GM12873 (cell line): Measurements from ENCODE around the gene CEACAM4.

Source experiments
- TF ChIP-seq, protein P1 (sequence below): IDR thresholded peaks from 2 replicates; pipeline ENCODE4 v1.5.1; 2012; ENCODE audit warnings: low read depth, mild to moderate bottlenecking, moderate library complexity, low read length, control low read depth; ENCODE audit not compliant: insufficient read depth; ENCODE audit errors: missing control alignments

CEACAM4 gene

DNA sequence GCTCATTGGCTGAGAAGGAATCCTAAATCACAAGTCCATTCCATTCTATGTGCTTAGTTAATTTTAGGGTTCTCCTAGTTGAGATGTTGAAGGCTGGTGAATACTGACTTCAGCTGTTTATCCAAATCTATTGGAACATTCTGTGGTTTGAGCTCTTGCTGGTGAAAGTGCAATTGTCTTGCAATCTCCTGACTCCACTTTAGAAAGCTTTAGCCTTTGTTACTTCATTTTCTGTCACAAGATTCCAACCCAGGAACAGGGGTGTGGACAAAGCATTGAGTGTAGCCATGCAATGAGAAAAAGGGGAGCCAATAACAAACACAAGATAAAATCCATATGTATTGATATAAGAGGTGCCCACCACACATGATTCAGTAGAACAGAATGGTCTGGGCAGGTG lies 35.9 kb downstream of the CEACAM4 start:
- TF ChIP-seq, protein P1, sequence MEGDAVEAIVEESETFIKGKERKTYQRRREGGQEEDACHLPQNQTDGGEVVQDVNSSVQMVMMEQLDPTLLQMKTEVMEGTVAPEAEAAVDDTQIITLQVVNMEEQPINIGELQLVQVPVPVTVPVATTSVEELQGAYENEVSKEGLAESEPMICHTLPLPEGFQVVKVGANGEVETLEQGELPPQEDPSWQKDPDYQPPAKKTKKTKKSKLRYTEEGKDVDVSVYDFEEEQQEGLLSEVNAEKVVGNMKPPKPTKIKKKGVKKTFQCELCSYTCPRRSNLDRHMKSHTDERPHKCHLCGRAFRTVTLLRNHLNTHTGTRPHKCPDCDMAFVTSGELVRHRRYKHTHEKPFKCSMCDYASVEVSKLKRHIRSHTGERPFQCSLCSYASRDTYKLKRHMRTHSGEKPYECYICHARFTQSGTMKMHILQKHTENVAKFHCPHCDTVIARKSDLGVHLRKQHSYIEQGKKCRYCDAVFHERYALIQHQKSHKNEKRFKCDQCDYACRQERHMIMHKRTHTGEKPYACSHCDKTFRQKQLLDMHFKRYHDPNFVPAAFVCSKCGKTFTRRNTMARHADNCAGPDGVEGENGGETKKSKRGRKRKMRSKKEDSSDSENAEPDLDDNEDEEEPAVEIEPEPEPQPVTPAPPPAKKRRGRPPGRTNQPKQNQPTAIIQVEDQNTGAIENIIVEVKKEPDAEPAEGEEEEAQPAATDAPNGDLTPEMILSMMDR, result no peak

DNA sequence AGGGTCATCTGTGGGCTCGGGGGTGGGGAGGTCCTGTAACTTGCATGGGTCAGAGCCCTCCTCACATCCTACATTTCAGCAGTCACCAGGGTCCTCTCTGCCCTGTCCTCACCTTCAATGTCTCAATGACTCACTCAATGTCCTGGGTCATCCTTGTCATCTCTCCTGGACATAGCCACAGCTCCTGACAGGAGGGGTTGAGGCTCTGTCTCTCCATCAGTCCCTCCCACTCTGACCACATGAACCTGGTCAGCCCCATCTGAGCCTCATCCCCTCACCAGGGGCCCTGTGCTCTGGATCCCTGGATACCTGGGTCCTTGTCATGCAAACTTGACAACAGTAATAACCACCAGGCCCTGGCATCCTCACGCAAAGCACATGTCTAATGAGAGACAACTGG lies 37.5 kb downstream of the CEACAM4 start:
- TF ChIP-seq, protein P1, result no peak

DNA sequence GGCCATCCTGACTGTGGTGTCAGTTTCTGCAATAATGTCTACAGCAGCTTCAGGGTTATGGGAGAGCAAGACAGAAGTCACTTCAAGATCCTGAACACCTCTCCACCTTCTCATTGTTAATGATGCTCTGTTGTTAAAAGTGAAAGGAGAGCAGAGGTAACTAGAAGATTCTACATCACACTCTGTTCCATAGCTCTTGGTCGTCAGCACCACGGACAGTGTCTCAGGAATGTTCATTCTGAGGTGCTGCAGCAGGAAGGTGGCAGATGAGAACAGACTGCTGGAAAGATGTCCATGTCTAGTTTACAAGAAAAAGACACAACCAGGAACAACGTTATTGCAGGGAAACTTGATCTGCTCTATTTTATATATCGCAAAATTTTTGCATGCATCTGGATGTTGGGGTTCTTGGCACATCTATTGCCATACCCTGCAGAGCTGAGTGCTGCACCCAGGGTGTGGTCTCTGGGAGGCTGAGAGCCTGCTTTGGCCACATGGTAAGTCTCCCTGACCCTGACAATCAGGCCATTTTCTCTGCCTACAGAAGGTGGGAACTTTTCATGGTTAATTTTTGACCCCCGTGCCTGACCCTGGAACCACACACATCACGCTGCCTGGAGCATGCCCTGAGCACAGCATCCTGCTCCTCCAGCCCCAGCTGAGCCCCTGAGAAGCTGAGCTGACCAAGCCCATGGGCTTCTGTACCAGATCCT lies 38.2 kb downstream of the CEACAM4 start:
- TF ChIP-seq, protein P1, result no peak

DNA sequence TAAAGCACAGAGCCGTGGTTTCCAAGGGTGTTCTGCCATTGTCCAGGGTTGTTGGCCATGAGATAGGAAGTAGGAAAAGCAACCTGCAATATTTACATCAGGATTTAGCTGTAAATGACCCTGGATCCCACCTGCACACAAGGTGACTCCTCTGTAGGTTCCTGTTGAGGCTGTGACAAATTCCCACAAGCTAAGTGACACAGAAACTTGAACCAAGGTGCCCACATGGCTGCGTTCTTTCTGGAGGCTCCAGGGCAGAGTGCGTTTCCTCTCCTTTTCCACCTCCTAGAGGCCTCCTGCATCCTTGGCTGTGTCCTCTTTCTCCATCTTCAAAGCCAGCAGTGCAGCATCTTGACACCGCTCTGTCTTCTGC lies 39.0 kb downstream of the CEACAM4 start:
- TF ChIP-seq, protein P1, result no peak

DNA sequence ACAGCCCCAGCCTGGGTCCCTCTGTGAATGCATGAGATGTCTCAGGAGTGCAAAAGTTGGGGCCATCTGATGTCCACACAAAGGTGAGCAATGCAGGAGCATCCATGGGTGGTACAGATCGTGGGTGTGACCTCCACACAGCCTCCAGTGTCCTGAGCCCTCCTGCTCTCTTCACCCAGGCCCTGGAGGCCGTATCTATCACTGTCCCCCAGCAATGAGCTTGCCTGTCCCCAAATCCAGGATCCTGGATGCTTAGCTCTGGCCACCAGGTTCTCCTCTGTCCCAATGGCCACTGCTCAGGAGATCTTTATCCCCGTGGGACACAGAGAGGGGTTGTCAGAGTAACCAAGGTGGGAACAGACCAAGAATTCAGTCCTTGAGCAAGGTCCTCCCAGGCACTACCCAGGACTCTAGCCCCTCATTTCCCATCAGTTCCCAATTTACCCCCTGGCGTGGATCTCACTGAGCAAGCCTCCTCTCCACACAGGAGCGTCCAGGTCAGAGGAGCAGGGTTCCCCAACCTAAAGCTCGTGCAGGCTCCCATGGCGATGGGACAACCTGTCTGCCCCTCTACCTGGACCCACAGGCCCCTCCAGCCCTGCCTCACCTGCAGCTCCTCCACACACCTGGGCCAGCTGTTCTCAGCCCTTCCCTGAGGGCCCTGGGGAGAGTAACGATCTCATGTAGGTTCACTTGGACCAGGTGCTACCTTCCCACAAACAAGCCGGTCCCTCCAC lies 39.6 kb downstream of the CEACAM4 start:
- TF ChIP-seq, protein P1, result no peak

DNA sequence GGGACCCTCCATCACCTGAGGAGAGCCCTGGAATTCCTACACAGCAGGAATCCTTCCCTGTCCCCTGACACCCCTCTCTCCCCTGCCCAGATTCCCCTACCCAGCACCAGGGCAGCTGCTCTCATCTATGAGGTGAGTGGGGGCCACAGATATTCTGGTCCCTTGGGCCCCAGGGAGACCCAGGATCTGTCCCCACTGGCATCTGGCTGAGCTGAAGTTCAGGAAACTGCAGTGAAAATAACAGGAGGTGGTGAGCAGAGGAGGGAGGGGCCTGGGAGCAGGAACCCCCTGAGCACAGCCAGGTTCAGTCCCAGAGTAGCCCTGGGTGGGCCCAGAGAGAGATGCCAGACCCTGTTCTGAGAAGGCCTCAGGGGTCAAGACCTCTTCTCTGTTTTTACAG lies 40.8 kb downstream of the CEACAM4 start:
- TF ChIP-seq, protein P1, result no peak

DNA sequence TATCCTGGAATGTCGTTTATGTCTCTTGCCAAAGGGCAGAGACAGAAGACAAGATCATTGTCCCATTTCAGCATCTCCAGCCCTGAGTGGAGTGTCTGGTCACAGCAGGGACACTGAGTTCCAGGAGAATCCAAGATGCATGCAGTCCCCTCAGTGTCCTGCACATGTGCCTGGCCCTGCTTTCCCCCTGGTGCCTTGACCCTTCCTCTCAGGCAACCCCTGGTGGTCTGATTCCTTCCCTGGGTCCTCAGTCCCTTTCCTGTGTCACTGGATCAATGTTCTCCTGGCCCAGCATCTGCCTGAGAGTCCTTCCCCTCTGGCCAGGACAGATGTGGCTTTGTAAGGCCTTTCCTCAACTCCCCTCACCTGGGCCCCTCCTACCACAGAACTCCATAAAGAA lies 41.9 kb downstream of the CEACAM4 start:
- TF ChIP-seq, protein P1, result no peak
